Adrenal gland (tissue), 5 donors: Measurements from ENCODE around the gene KCNJ1.

Experiments used
- CTCF ChIP-seq, 6 experiments: fragments of 450-650 bp in 4 of 6; fragments of 200-600 bp in 2 of 6; sonication (generic) in 1 of 6; IDR thresholded peaks; 1 replicate in 5 of 6; 2 replicates in 1 of 6; pipeline versions ENCODE4 v1.5.1 to v1.8.0; 2016 to 2021; ENCODE audit warnings: antibody characterized with exemption in 6 of 6, mild to moderate bottlenecking in 2 of 6, moderate library complexity in 1 of 6
- POLR2A ChIP-seq, 2 donors: fragments of 450-650 bp; IDR thresholded peaks; one replicate each; pipeline ENCODE4 v1.6.1; 2017; ENCODE audit warnings: antibody characterized with exemption in 2 of 2, mild to moderate bottlenecking in 2 of 2, moderate library complexity in 1 of 2
- donor health status: DM: no; HTN: no; CAD: no.

GRCh38 chr11:128824191-128825049, 42.7 kb downstream of the KCNJ1 start:
- TF ChIP-seq CTCF (IDR thresholded peaks at IDR 0.05) (no peak), POLR2A (IDR thresholded peaks at IDR 0.05) (no peak)
